ENCODE measurements around the gene PRR33.

The PRR33 gene

DNA sequence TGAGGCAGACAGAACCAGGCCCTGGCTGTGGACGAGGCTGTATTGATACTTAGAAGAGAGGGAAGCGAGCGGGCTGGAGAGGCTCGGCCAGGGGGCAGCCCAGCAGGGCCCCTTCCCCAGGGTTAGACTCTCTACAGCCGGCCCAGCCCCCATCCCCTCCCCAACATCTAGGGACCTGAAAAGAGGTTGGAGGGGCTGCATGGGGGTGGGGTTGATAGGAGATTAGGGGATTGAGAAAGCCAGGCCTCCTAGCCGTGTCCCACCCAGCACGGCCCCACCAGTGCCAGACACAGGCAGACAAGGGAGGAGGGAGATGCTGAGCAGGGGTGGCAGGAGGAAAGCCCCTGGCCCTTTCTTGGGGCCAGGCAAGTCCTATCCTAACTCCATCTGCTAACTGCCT lies 33.1 kb downstream of the PRR33 start:
- Histone ChIP-seq H2AFZ (ENCODE audit: low read depth, low read length) (no peak overlapping the region), H3K4me3 (ENCODE audit: low read length) (no peak overlapping the region), H3K9ac (ENCODE audit: low read length) (no peak overlapping the region), H3K9me3 (ENCODE audit: insufficient read depth, low read length) (no peaks in the 10 kb centered on the region), H3K79me2 (ENCODE audit: low read length) (peaks cover 99% of the 10 kb centered on the region), H3K4me1 (ENCODE audit: low read length) (peaks cover 37% of the 10 kb centered on the region), H3K27ac (ENCODE audit: low read length) (no peak overlapping the region), H4K20me1 (ENCODE audit: insufficient read depth, low read length) (peaks cover 94% of the 10 kb centered on the region), H3K4me2 (ENCODE audit: low read length) (0 out of 2 replicates have a peak overlapping the region, but pooled peaks have one; percentile 79), H3K27me3 (ENCODE audit: low read depth, low read length) (no peaks in the 10 kb centered on the region), H3K36me3 (replicated peaks; ENCODE audit: low read depth, low read length) (peaks cover 74% of the 10 kb centered on the region)
- TF ChIP-seq, protein P1, sequence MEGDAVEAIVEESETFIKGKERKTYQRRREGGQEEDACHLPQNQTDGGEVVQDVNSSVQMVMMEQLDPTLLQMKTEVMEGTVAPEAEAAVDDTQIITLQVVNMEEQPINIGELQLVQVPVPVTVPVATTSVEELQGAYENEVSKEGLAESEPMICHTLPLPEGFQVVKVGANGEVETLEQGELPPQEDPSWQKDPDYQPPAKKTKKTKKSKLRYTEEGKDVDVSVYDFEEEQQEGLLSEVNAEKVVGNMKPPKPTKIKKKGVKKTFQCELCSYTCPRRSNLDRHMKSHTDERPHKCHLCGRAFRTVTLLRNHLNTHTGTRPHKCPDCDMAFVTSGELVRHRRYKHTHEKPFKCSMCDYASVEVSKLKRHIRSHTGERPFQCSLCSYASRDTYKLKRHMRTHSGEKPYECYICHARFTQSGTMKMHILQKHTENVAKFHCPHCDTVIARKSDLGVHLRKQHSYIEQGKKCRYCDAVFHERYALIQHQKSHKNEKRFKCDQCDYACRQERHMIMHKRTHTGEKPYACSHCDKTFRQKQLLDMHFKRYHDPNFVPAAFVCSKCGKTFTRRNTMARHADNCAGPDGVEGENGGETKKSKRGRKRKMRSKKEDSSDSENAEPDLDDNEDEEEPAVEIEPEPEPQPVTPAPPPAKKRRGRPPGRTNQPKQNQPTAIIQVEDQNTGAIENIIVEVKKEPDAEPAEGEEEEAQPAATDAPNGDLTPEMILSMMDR (IDR thresholded peaks at IDR 0.05; ENCODE audit: low read depth, low read length): no peak
- TF ChIP-seq EZH2phosphoT487 (IDR thresholded peaks at IDR 0.05; ENCODE audit: low read depth): no peak

GRCh38 chr11:1858154-1858553 lies 33.5 kb downstream of the PRR33 start:
- H3K9me3 ChIP-seq (ENCODE audit: insufficient read depth, low read length): no peaks in the 10 kb centered on the region
- H3K79me2 ChIP-seq (ENCODE audit: low read length): peaks cover 99% of the 10 kb centered on the region
- H3K27ac ChIP-seq (ENCODE audit: low read length): no peak overlapping the region
- peaks cover 72% of the 10 kb centered on the region for H3K36me3 ChIP-seq (replicated peaks; ENCODE audit: low read depth, low read length)
- H3K4me3 ChIP-seq (ENCODE audit: low read length): peak overlapping the region; percentile 22
- no peak overlapping the region for H2AFZ ChIP-seq (ENCODE audit: low read depth, low read length)
- peak overlapping the region; percentile 79 for H3K4me2 ChIP-seq (ENCODE audit: low read length)
- TF ChIP-seq, protein P1 (IDR thresholded peaks at IDR 0.05; ENCODE audit: low read depth, low read length): no peak
- no peak for TF ChIP-seq EZH2phosphoT487 (IDR thresholded peaks at IDR 0.05; ENCODE audit: low read depth)
- H3K4me1 ChIP-seq (ENCODE audit: low read length): peaks cover 37% of the 10 kb centered on the region
- no peak overlapping the region for H3K9ac ChIP-seq (ENCODE audit: low read length)
- H3K27me3 ChIP-seq (ENCODE audit: low read depth, low read length): no peaks in the 10 kb centered on the region
- H4K20me1 ChIP-seq (ENCODE audit: insufficient read depth, low read length): peaks cover 90% of the 10 kb centered on the region

DNA sequence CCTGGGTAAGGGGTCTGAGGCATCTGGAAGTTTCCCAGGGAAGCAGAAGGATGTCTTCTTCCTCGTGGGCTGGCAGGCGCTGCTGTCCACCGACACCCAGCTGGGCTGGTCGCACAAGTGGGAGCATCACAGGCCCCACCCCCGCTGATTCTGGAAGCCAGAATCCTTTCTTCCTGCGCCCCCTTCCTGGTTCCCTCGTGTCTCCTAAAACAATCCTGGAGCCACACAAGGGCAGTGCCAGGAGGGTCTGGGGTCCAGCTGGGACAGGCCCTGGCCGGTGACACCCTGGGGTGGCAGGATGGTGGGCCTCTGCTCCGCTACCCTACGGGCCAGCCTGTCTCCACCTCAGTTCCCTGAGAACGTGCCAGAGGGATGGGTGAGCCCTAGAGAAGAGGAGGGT lies 34.6 kb downstream of the PRR33 start:
- no peaks in the 10 kb centered on the region for H3K27me3 ChIP-seq (ENCODE audit: low read depth, low read length)
- H4K20me1 ChIP-seq (ENCODE audit: insufficient read depth, low read length): peaks cover 79% of the 10 kb centered on the region
- H3K4me1 ChIP-seq (ENCODE audit: low read length): peaks cover 44% of the 10 kb centered on the region
- peaks cover 61% of the 10 kb centered on the region for H3K36me3 ChIP-seq (replicated peaks; ENCODE audit: low read depth, low read length)
- TF ChIP-seq, protein P1 (IDR thresholded peaks at IDR 0.05; ENCODE audit: low read depth, low read length): no peak
- no peak for TF ChIP-seq EZH2phosphoT487 (IDR thresholded peaks at IDR 0.05; ENCODE audit: low read depth)
- H3K27ac ChIP-seq (ENCODE audit: low read length): no peak overlapping the region
- H3K4me3 ChIP-seq (ENCODE audit: low read length): peak overlapping the region; percentile 22; the same call in 1 of the 2 replicates
- H3K79me2 ChIP-seq (ENCODE audit: low read length): peaks cover 99% of the 10 kb centered on the region
- no peaks in the 10 kb centered on the region; the same call in 1 of the 2 replicates for H3K9me3 ChIP-seq (ENCODE audit: insufficient read depth, low read length)
- no peak overlapping the region for H2AFZ ChIP-seq (ENCODE audit: low read depth, low read length)
- H3K9ac ChIP-seq (ENCODE audit: low read length): no peak overlapping the region
- peak overlapping the region; percentile 79 for H3K4me2 ChIP-seq (ENCODE audit: low read length)

DNA sequence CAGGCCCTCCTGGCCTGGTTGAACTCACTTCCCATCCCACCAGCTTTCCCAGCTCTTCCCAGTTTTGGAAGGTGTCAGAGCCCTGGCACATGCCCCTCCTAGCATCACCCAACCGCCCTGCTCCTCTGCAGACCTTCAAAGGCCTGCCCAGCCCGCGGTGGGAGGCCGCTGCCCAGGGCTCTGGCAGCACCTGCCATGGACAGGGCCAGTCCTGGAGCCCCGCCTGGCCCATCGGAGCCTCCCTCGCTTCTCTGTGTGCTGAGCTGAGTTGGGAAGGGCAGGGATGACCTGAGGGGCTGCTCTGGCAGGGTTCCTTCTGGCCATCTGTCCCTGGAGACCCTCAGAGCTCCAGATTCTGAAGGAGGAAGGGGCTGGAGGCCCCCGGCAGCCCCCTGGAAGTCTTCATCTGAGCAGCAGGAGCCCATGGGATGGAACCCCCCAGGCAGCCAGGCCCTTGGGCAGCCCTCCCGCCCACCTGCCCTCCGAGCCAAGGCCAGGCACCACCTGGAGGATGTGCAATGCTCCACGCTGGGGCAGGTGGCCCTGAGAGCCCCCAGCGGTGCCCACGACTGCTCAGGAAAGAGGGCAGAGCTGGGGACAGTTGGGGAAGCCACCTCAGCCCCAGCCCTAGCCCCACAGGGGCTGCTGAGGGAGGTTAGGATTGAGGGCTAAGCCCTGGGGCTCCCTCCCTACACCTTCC lies 35.2 kb downstream of the PRR33 start:
- Histone ChIP-seq H3K27ac (ENCODE audit: low read length) (no peak overlapping the region), H3K4me1 (ENCODE audit: low read length) (peaks cover 50% of the 10 kb centered on the region), H3K79me2 (ENCODE audit: low read length) (peaks cover 99% of the 10 kb centered on the region), H3K4me2 (ENCODE audit: low read length) (peak overlapping the region; percentile 79), H2AFZ (ENCODE audit: low read depth, low read length) (no peak overlapping the region), H3K27me3 (ENCODE audit: low read depth, low read length) (no peaks in the 10 kb centered on the region), H3K4me3 (ENCODE audit: low read length) (peak overlapping the region; percentile 95; the same call in 1 of the 2 replicates), H3K36me3 (replicated peaks; ENCODE audit: low read depth, low read length) (peaks cover 59% of the 10 kb centered on the region), H3K9ac (ENCODE audit: low read length) (no peak overlapping the region; the same call in 1 of the 2 replicates), H3K9me3 (ENCODE audit: insufficient read depth, low read length) (peaks cover 1% of the 10 kb centered on the region; the same call in 1 of the 2 replicates), H4K20me1 (ENCODE audit: insufficient read depth, low read length) (peaks cover 73% of the 10 kb centered on the region)
- TF ChIP-seq EZH2phosphoT487 (IDR thresholded peaks at IDR 0.05; ENCODE audit: low read depth): no peak
- TF ChIP-seq, protein P1 (IDR thresholded peaks at IDR 0.05; ENCODE audit: low read depth, low read length): no peak

All from OCI-LY3 (cell line).